ENCODE data around the gene TIAM1.

DNA sequence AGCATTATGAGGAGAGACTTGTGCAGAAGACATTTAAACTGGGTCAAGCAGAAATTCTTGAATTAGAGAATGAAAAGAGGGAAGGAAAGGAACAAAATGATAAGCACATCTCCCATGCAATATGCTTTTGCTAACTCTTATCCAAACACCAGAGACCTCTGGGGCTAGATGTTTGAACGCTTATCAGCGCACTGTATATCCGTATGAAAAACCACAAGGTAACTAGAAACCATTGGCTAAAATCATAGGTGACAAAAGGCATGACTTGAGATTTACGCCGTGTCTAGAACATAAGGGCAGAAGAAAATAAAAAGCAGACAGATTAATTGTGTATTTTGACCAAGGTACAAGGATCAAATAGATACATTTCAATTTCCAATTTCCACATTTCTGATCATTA, 38.0 kb upstream of the TIAM1 start:
- TF ChIP-seq, protein P1, sequence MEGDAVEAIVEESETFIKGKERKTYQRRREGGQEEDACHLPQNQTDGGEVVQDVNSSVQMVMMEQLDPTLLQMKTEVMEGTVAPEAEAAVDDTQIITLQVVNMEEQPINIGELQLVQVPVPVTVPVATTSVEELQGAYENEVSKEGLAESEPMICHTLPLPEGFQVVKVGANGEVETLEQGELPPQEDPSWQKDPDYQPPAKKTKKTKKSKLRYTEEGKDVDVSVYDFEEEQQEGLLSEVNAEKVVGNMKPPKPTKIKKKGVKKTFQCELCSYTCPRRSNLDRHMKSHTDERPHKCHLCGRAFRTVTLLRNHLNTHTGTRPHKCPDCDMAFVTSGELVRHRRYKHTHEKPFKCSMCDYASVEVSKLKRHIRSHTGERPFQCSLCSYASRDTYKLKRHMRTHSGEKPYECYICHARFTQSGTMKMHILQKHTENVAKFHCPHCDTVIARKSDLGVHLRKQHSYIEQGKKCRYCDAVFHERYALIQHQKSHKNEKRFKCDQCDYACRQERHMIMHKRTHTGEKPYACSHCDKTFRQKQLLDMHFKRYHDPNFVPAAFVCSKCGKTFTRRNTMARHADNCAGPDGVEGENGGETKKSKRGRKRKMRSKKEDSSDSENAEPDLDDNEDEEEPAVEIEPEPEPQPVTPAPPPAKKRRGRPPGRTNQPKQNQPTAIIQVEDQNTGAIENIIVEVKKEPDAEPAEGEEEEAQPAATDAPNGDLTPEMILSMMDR (IDR thresholded peaks at IDR 0.05), result no peak
- TF ChIP-seq REST (IDR thresholded peaks at IDR 0.05; ENCODE audit: insufficient read depth in 1 of 2, low read depth in 2 of 2, low read length in 1 of 2), result no peak
- no peak for TF ChIP-seq POLR2AphosphoS5 (IDR thresholded peaks at IDR 0.05; ENCODE audit: low read depth, low read length)
- TF ChIP-seq SIN3A (IDR thresholded peaks at IDR 0.05; ENCODE audit: borderline replicate concordance, insufficient read depth, low read depth, low read length), result no peak
